RWPE1 (cell line): ENCODE measurements around the gene ALK.

Experiments used
- CTCF ChIA-PET: fragments of 350-600 bp; sonication (Branson Sonifier 250); formaldehyde crosslinking; extraction: SDS; loops from one replicate; lab custom pipeline; 2021; lab: Yijun Ruan, JAX
- POLR2A ChIA-PET: fragments of 400-600 bp; formaldehyde crosslinking; extraction: SDS; loops from one replicate; lab custom pipeline; 2020; ENCODE audit warnings: antibody characterized with exemption; ENCODE audit not compliant: low non-redundant PET; lab: Yijun Ruan, JAX
- DNase-seq: peaks from one replicate; pipeline ENCODE4 v3.0.0; 2012; ENCODE audit warnings: low spot score
- H3K27ac ChIP-seq: fragments of 450-650 bp; 2 replicates; pipeline ENCODE4 v1.5.1; 2017
- TF ChIP-seq, protein P1 (sequence below): fragments of 450-650 bp; conservative IDR thresholded peaks from 2 replicates; pipeline ENCODE4 v1.5.1; 2017; ENCODE audit warnings: low read depth, mild to moderate bottlenecking

ALK gene

DNA sequence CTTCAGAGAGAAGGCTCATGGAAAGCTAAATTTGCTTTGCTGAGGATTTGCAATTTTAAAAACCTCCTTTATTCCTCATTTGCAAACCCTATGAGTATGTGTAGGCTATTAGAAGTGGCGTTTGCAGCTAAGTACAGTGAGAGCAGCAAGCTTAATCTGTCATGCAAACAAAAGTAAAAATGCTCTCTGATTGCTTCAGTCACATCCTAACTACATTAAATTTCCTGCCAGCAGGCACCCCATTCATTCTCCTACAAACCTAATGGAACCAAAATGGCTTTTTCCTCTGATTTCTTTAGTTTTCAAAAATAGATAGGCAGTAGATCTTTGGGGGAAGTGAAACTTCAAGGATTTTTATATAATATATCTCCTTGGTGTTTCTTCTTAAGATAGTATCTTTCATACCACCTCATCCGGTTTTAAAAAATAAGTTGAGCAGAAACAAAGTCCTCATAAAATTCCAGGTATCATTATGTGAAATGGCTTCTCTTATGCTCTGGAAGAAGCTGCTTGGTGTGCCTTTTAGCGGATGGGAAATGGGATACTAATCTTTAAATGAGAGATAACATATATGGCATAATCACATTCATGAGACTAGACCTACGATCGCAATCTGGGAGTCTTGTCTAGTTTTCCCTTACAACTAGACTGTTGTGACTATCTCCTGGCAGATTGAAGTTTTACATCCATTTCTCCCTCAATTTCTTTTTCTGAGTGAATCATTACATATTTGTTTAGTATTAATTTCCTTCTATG, 757.1 kb downstream of the ALK start:
- DNase-seq = no peak
- H3K27ac ChIP-seq = no peak overlapping the region
- TF ChIP-seq, protein P1, sequence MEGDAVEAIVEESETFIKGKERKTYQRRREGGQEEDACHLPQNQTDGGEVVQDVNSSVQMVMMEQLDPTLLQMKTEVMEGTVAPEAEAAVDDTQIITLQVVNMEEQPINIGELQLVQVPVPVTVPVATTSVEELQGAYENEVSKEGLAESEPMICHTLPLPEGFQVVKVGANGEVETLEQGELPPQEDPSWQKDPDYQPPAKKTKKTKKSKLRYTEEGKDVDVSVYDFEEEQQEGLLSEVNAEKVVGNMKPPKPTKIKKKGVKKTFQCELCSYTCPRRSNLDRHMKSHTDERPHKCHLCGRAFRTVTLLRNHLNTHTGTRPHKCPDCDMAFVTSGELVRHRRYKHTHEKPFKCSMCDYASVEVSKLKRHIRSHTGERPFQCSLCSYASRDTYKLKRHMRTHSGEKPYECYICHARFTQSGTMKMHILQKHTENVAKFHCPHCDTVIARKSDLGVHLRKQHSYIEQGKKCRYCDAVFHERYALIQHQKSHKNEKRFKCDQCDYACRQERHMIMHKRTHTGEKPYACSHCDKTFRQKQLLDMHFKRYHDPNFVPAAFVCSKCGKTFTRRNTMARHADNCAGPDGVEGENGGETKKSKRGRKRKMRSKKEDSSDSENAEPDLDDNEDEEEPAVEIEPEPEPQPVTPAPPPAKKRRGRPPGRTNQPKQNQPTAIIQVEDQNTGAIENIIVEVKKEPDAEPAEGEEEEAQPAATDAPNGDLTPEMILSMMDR = no peak
- ChIA-PET POLR2A (no interaction called here), CTCF (interaction anchor here (0.7 to 1.2 kb wide), 2 partner anchors 11 to 110 kb away, joined by 3 read pairs; no protein-coding TSS in a partner anchor)

DNA sequence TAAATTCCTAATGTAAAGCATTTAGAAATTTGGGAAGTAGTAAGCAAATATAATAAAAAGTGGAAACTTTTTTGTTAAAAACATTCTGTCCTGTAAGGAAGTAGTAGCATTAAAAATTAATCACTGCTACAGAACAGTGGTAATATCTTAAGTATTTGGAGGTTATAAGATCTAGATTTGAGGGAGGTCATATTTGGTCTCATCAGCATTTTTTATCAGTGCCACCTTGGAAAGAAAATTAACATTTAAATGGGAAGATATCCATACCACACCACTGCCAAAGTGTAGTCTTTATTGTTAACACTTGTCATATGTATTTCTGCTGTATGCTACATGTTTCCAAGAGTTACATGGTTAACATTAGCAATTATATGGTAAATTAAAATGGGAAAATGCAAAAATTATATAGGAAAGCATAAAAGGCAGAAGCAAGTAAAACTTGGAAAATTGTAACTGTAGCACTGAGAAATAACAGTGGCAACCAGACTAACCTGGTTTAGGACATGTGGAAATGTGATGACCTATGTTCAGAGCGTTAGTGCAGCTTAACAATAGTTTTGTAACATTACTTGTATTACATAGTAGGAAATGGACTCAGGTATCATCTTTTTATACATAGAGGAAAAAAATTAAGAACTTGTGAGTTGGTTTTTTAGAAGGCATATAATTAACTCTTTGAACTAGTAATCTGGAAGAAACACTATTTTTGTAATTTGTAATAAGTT, 759.0 kb downstream of the ALK start:
- TF ChIP-seq, protein P1 = no peak
- CTCF ChIA-PET = no interaction called here
- DNase-seq = no peak
- POLR2A ChIA-PET = no interaction called here
- H3K27ac ChIP-seq = no peak overlapping the region

DNA sequence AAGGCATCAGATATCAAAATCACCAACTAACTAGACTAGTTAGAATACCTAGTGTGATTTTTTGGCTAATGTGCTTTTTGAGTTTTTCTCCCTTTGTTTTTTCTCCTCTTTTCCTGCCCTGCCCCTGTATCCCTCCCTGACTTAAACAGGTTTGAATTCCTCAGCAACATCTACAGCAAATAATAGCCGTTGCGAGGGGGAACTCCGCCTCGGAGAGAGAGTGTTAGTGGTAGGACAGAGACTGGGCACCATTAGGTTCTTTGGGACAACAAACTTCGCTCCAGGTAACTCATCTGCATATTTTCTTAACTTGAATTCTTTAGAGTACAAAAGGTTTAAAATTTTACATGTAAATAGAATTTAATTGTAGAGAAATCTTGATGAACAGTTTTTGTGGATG, 761.2 kb downstream of the ALK start:
- POLR2A ChIA-PET = no interaction called here
- CTCF ChIA-PET = no interaction called here
- DNase-seq = no peak
- TF ChIP-seq, protein P1 = no peak
- H3K27ac ChIP-seq = no peak overlapping the region

DNA sequence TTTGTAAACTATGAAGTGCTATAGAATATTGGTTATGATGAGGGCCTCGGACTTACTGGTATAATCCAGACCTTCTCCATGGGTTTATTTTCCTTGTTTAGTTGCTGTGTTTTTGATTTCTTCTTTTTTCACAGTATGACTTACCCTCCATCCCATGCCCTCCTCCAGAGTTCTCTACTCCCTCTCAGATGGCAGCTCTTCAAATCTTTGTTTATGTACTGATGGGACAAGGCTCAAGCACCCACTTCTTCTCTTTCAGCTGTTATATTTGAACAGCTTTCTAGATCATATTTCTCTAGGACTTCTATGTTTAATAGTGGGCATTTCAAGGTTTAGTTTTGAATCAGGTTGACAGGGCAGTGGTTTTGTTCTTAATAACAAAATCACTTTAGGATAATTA, 762.3 kb downstream of the ALK start:
- POLR2A ChIA-PET = no interaction called here
- TF ChIP-seq, protein P1 = no peak
- no peak for DNase-seq
- no peak overlapping the region for H3K27ac ChIP-seq
- CTCF ChIA-PET = interaction anchor here (0.6 kb wide), 1 partner anchor 830 kb away, joined by 6 read pairs; no protein-coding TSS in a partner anchor

DNA sequence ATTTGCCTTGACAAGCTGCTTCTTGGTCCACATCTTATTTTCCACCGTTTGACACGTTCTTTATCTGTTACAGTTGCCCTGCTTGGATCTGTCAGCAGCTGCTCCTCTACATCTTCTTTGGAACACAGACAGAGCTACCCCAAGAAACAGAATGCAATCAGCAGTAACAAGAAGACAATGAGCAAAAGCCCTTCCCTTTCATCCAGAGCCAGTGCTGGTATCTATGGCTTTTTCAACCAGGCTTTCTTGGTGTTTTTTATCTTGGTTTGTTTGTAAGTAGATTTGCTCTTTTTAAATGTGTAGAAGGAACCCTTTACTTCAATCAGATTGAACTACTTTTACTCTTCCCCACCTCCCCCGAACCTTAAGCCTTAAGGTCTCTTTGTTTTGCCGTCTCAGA, 764.3 kb downstream of the ALK start:
- TF ChIP-seq, protein P1 = no peak
- DNase-seq = no peak
- H3K27ac ChIP-seq = no peak overlapping the region
- ChIA-PET POLR2A (no interaction called here), CTCF (interaction anchor here (0.7 kb wide), 1 partner anchor 38 kb away, joined by 3 read pairs; no protein-coding TSS in a partner anchor)

DNA sequence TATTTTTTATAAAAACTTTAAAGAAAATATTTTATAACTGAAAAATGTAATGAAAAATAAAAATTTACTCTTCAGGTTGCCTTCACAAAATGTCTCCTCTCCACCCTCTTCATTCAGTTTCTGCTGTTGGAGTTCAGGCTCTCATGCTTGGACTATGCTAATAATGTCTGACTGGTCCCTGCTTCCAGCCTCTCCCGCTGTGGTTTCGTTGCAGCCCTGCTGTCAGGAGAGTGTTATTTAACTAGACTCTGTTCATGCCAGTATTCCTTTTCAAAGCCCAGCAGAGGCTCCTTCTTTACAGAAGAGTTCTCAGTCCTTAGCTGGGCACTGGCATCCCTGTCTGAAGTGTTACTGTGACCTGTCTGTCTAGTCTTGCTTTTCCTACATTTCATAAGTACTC, 765.8 kb downstream of the ALK start:
- POLR2A ChIA-PET = interaction anchor here (0.6 kb wide), 1 partner anchor 36 kb away, joined by 3 read pairs; no protein-coding TSS in a partner anchor
- CTCF ChIA-PET = interaction anchor here (0.7 kb wide), 1 partner anchor 56 kb away, joined by 3 read pairs; no protein-coding TSS in a partner anchor
- TF ChIP-seq, protein P1 = no peak
- DNase-seq = no peak
- H3K27ac ChIP-seq = no peak overlapping the region
